ENCODE results near the gene HINT3. TPM values are rescaled to one million over a fixed set of nuclear protein-coding genes. Genes with fewer than 3 reads are reported as not detected.
A peak's percentile ranks its signal among the peaks of the same experiment; 100 is the strongest.

The HINT3 gene
- total RNA-seq, 4 donors from 2014 or later = 19.8 to 27.8 (median 21.2) TPM

GRCh38 chr6:125951323-125951722, 5.2 kb upstream of the HINT3 start:
- TF ChIP-seq POLR2A (IDR thresholded peaks at IDR 0.05) (no peak), EP300 (IDR thresholded peaks at IDR 0.05) (no peak)
- TF ChIP-seq, protein P1, sequence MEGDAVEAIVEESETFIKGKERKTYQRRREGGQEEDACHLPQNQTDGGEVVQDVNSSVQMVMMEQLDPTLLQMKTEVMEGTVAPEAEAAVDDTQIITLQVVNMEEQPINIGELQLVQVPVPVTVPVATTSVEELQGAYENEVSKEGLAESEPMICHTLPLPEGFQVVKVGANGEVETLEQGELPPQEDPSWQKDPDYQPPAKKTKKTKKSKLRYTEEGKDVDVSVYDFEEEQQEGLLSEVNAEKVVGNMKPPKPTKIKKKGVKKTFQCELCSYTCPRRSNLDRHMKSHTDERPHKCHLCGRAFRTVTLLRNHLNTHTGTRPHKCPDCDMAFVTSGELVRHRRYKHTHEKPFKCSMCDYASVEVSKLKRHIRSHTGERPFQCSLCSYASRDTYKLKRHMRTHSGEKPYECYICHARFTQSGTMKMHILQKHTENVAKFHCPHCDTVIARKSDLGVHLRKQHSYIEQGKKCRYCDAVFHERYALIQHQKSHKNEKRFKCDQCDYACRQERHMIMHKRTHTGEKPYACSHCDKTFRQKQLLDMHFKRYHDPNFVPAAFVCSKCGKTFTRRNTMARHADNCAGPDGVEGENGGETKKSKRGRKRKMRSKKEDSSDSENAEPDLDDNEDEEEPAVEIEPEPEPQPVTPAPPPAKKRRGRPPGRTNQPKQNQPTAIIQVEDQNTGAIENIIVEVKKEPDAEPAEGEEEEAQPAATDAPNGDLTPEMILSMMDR (IDR thresholded peaks at IDR 0.05) = no peak
- WGBS, 2 donors = 78 to 84% methylated on average over 1 of the region's 1 CpG
- Histone ChIP-seq H3K27me3 (no peaks in the 10 kb centered on the region), H3K9me3 (no peaks in the 10 kb centered on the region), H3K36me3 (no peaks in the 10 kb centered on the region), H3K4me3 (no peak overlapping the region), H3K4me1 (peaks cover 0 to 12% (median 1%) of the 10 kb centered on the region in 4 donors), H3K27ac (no peak overlapping the region)
- no peak for DNase-seq (ENCODE audit: low spot score in 2 of 2)

GRCh38 chr6:125952764-125953501, 3.6 kb upstream of the HINT3 start:
- no peaks in the 10 kb centered on the region for H3K9me3 ChIP-seq
- H3K27me3 ChIP-seq = no peaks in the 10 kb centered on the region
- H3K27ac ChIP-seq = no peak overlapping the region
- 73 to 78% methylated on average over 7 of the region's 7 CpGs for WGBS, 2 donors
- TF ChIP-seq POLR2A (IDR thresholded peaks at IDR 0.05) = no peak
- TF ChIP-seq EP300 (IDR thresholded peaks at IDR 0.05) = no peak
- TF ChIP-seq, protein P1 (IDR thresholded peaks at IDR 0.05) = no peak
- no peak for DNase-seq (ENCODE audit: low spot score in 2 of 2)
- no peaks in the 10 kb centered on the region for H3K36me3 ChIP-seq
- no peak overlapping the region for H3K4me3 ChIP-seq
- peaks cover 0 to 12% (median 6%) of the 10 kb centered on the region in 4 donors for H3K4me1 ChIP-seq

GRCh38 chr6:125953502-125953875, 3.1 kb upstream of the HINT3 start:
- Histone ChIP-seq H3K4me1 (peaks cover 0 to 18% (median 9%) of the 10 kb centered on the region in 4 donors), H3K4me3 (no peak overlapping the region), H3K27ac (no peak overlapping the region), H3K36me3 (no peaks in the 10 kb centered on the region), H3K9me3 (no peaks in the 10 kb centered on the region), H3K27me3 (no peaks in the 10 kb centered on the region)
- TF ChIP-seq, protein P1 (IDR thresholded peaks at IDR 0.05) = no peak
- TF ChIP-seq POLR2A (IDR thresholded peaks at IDR 0.05) (no peak), EP300 (IDR thresholded peaks at IDR 0.05) (no peak)
- 67 to 81% methylated on average over 9 to 11 of the region's 11 CpGs for WGBS, 2 donors
- no peak for DNase-seq (ENCODE audit: low spot score in 2 of 2)

GRCh38 chr6:125954735-125955339, 1.7 kb upstream of the HINT3 start:
- TF ChIP-seq, protein P1 (IDR thresholded peaks at IDR 0.05) = no peak
- TF ChIP-seq POLR2A (IDR thresholded peaks at IDR 0.05) = no peak
- TF ChIP-seq EP300 (IDR thresholded peaks at IDR 0.05) = no peak
- WGBS, 2 donors = 62 to 66% methylated on average over 5 of the region's 5 CpGs

GRCh38 chr6:125955973-125956372, 597 bp upstream of the HINT3 start:
- Histone ChIP-seq H3K4me3 (peak overlapping the region in 3 of 4 donors; percentile 61 to 90 (median 87)), H3K4me1 (peaks cover 0 to 40% (median 10%) of the 10 kb centered on the region in 4 donors), H3K36me3 (no peaks in the 10 kb centered on the region), H3K9me3 (no peaks in the 10 kb centered on the region), H3K27ac (peak overlapping the region; percentile 84 to 97 (median 94)), H3K27me3 (no peaks in the 10 kb centered on the region)
- TF ChIP-seq, protein P1 (IDR thresholded peaks at IDR 0.05) = no peak
- WGBS, 2 donors = 47 to 52% methylated on average over 5 of the region's 5 CpGs
- DNase-seq (ENCODE audit: low spot score in 2 of 2) = no peak

More at GRCh38 chr6:125954735-125955339, 1.7 kb upstream of the HINT3 start:
- no peak overlapping the region for H3K4me3 ChIP-seq
- DNase-seq (ENCODE audit: low spot score in 2 of 2) = no peak
- H3K27ac ChIP-seq = no peak overlapping the region
- H3K36me3 ChIP-seq = no peaks in the 10 kb centered on the region
- peaks cover 0 to 30% (median 10%) of the 10 kb centered on the region in 4 donors for H3K4me1 ChIP-seq
- H3K27me3 ChIP-seq = no peaks in the 10 kb centered on the region
- H3K9me3 ChIP-seq = no peaks in the 10 kb centered on the region
